Right renal cortex interstitium (tissue), 3 donors: ENCODE data around the gene TRIM7. TPM values are rescaled to one million over a fixed set of nuclear protein-coding genes. Genes with fewer than 3 reads are reported as not detected.
"Not testable (repeated sequence)": the region's sequence is repeated elsewhere in the genome, so short reads cannot be mapped to it uniquely, and the experiment has no call there.

ENCODE experiments used
- DNase-seq, 3 donors: peaks; one replicate each; pipeline ENCODE4 v3.0.0-alpha.2; 2013; ENCODE audit warnings: low read depth in 3 of 3, low spot score in 2 of 3
- polyA plus RNA-seq, 3 donors: library from polyadenylated mRNA; unstranded; fragments of 120-200 nt; gene quantifications; one replicate each; pipeline ENCODE4 v1.2.1, GENCODE V29; 2013; ENCODE audit not compliant: insufficient read length in 3 of 3

Gene TRIM7
- polyA plus RNA-seq, 3 donors: 0.13 to 0.31 (median 0.29) TPM

DNA sequence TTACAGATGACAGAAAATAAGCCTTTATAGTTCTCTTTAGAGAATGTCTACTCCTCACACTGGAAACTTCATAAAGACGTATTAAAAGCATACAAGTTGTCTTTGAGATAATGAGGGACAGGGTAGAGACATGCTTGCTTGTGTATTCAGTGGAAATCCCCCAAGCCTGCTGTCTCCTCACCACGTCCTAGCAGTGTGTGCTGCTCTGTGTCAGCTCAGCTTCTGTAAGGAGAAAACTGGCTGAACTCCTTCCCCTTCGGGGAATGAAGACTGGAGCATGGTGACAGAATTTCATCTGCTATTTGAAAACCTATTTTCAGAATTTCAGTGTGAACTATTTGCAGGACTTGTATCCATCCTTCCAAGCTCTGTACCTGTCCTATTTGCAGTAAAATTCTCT is 48.2 kb downstream of the TRIM7 start:
- DNase-seq: no peak

DNA sequence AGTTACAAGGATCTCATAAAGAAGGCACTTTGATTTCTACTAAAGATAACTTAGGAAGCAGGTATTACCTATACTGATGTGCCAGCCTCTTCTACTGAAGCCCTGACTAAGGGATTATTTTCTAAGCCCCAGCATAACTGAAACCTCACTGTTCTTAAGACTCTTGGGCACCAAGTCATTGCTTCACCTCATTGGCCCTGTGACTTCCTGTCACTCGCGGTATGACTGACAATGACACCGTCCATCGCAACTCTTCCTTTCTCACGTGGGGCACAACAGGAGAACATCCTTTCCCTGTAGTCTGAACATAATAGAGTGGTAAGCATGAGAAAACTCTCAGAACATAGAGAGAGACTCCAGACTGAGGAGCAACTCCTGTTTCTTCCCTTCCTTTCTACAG is 51.2 kb downstream of the TRIM7 start:
- DNase-seq: no peak

DNA sequence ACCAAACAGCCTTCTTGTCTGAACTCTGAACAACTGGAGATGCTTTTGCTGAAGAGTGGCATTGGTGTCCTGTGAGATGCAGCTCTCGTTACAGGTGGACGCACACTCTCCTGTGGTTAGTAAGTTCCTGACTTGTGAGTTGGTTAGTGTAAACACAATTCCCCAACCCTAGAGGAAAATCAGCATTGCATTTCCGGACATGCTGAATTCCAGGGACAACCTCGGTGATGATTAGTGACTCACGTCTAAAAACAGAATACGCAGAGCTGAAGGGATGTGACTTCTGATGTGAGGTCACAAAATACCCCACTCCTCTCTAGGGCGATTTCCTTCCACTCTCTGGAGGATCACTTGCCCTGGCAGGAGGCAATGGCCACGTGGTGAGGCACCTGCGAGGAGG is 52.6 kb downstream of the TRIM7 start:
- DNase-seq: no peak

DNA sequence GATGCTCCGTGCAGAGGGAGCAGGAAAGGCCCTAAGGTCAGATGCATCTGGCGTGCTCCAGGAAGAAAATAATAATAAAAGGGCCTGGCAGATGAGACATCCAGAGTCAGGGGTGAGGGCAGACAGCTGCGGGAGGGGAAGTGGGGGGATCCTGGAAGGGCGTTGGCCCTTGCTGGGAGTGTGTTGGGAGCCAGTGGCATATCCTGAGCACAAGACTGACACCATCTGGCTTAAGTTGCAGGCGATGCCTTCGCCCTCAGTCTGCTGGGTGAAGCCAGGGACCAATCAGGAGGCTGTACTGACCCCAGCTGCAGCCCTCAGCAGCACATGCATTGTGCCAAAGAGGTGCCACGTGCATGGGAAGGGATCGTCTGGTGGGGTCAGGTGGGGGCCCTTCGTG is 53.9 kb downstream of the TRIM7 start:
- no peak for DNase-seq

DNA sequence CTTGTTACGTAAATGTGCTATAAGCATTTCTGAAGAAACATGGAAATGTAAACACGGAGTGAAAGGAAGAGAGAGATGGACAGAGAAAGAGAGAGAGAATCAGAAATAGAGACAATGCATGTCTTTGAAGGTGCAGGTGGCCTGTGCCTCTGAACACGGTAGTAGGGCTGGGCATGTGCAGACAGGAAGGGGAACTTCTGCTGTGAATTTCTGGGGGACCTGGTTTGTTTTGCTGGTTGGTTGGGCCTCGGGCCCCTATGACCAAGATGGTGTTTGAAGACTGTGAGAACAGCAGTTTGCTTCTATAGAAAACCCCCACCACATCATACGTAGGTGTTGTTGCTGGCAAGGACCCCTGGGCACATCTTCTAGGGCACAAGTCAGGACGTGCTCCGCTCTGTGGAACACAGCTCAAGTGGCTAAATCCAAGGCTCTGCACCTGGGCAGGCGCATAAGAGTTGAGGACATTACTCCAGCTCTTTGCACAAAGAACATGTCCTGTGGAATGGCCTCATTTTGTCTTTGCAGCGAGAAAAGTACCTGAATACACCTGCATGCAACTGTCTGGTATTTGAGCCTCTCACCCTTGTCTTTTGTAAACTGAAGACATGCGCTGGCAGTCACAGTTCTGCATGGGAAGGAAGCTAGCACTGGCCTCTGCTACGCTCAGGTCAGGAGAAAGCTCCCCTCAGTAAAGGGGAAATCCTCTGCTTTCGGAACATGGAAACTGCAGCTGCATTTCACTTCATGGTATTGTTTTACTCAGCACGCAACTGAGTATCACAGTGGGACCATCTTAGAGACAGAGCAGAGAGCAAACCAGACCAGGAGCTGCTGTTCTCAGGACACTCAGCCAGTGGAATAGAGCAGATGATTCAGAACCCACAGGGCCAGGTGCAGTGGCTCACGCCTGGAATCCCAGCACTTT is 54.9 kb downstream of the TRIM7 start:
- no peak for DNase-seq

DNA sequence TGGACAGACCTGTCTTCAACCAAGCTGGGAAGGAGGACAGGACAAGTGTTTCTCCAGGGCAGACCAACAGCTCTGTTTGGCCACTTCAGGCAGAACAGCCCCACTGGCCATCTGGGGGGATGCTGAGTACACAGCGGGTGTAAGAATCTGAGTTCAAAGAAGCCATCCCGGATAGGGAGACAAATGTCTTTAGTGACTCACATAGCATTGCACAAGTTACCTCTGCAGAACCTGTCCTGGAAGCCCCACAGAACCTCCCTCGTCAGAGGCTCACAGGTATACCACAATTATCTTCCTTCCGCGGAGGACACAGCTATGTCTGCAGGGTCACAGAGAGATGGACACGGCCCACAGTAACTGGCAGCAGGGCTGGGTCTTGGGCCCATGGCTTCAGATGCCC is 55.6 kb downstream of the TRIM7 start:
- no peak for DNase-seq

DNA sequence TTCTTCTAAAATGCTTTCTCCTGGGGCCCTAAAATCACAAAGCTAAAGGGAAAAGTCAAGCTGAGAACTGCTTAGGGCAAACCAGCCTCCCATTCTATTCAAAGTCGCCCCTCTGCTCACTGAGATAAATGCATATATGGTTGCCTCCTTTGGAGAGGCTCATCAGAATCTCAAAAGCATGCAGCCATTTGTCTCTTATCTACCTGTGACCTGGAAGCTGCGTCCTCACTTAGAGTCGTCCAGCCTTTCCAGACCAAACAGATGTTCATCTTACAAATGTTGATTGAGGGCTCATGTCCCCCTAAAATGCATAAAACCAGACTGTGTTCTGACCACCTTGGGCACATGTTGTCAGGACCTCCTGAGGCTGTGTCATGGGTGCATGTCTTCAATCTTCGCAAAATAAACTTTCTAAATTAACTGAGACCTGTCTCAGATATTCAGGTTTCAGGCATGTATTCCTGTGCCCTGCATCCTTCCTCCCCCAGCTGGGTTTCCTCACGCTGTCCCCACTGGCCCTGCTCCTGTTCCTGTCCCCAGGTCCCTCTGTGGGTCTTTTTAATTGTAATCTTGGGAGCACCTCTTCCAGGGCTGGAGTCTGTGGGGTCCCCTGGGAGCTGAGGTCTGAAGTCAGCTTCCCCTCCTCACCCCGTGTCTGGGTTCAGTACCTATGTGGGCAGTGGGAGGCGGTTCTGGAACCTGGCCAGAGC is 57.9 kb downstream of the TRIM7 start, which contains the start of gene OR2V2:
Gene OR2V2 (plus strand): TSS at position 660 of the 710 bp plus-strand sequence. CDS start 7,357 bp downstream, outside the sequence.
- DNase-seq: not testable (repeated sequence)

DNA sequence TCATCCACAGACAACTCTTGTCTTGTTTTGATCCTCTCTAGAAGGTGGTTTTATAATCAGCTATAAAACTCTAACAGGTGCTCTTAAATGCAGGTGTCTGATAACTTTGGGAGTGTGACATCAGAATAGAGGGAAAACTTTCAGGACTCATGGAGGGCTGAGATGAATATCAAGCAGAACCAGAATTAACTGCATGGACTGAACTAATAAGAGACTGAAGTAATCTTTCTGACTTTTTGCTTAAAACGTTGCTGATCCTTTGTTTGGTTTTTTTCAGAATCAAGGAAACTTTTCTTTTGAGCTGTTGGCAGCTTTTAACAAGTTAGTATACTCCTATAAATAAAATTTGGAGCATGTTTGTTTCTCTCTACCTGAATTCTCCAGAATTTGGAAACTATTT is 59.9 kb downstream of the TRIM7 start:
- DNase-seq: no peak

Other genes with a start within 250 kb of the TRIM7 start
- gene BTNL3, start 216.3 kb downstream of the TRIM7 start, polyA plus RNA-seq: under 1 TPM; 0.11 to 0.43 (median 0.13) TPM
- gene BTNL9, start 164.9 kb downstream of the TRIM7 start, polyA plus RNA-seq: 1 to 10 TPM; 5.4 to 8.0 (median 6.9) TPM
- gene OR2V1, start 74.0 kb downstream of the TRIM7 start, polyA plus RNA-seq: under 1 TPM in 1 of 3 donors, not detected in 2; 0.07 TPM
- under 1 TPM in 1 of 3 donors, not detected in 2; 0.04 TPM for gene OR2V2, start 57.6 kb downstream of the TRIM7 start, polyA plus RNA-seq
- 10 to 100 TPM; 30.5 to 35.2 (median 32.2) TPM for gene TRIM41, start 18.1 kb upstream of the TRIM7 start, polyA plus RNA-seq
- gene RACK1, start 38.7 kb upstream of the TRIM7 start, polyA plus RNA-seq: 1,000 to 10,000 TPM; 2,869 to 3,030 (median 2,913) TPM
- 10 to 100 TPM; 23.3 to 24.7 (median 24.4) TPM for gene TRIM52, start 55.9 kb upstream of the TRIM7 start, polyA plus RNA-seq
- not detected for gene OR4F3, start 162.1 kb upstream of the TRIM7 start, polyA plus RNA-seq